OCI-LY1 (cell line): ENCODE data around the gene CIDEA.

Experiments
- EZH2 ChIP-seq: fragments of 200-600 bp; sonication (generic), shearing (Covaris generic); IDR thresholded peaks from 2 replicates; pipeline ENCODE4 v1.8.0; 2017; ENCODE audit warnings: borderline replicate concordance, mixed run types, mild to moderate bottlenecking, antibody characterized with exemption, low read length, moderate library complexity, mixed read lengths
- TF ChIP-seq, protein P1 (sequence below): fragments of 200-600 bp; sonication (generic), shearing (Covaris generic); IDR thresholded peaks from 2 replicates; pipeline ENCODE4 v1.5.1; 2017; ENCODE audit warnings: mild to moderate bottlenecking, antibody characterized with exemption, low read length, moderate library complexity, mixed read lengths

DNA sequence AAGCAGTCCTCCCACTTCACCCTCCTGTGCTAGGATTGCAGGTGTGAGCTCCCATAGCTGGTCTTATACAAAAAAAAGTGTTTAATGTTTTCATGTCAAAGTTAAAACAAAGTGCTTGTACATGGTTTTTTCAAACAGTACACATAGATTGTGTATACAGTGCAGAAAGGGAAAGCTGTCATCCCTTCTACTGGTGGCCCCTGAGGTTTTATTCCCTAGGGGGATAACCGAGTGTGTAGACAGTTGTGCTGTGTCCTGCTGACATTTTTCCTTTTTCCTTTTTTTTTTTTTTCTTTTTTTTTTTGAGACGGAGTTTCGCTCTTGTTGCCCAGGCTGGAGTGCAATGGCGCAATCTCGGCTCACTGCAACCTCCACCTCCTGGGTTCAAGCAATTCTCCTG lies 64.7 kb downstream of the CIDEA start:
- TF ChIP-seq, protein P1, sequence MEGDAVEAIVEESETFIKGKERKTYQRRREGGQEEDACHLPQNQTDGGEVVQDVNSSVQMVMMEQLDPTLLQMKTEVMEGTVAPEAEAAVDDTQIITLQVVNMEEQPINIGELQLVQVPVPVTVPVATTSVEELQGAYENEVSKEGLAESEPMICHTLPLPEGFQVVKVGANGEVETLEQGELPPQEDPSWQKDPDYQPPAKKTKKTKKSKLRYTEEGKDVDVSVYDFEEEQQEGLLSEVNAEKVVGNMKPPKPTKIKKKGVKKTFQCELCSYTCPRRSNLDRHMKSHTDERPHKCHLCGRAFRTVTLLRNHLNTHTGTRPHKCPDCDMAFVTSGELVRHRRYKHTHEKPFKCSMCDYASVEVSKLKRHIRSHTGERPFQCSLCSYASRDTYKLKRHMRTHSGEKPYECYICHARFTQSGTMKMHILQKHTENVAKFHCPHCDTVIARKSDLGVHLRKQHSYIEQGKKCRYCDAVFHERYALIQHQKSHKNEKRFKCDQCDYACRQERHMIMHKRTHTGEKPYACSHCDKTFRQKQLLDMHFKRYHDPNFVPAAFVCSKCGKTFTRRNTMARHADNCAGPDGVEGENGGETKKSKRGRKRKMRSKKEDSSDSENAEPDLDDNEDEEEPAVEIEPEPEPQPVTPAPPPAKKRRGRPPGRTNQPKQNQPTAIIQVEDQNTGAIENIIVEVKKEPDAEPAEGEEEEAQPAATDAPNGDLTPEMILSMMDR = no peak
- no peak for TF ChIP-seq EZH2
